HL-60 (cell line): ENCODE measurements around the gene ARHGEF16.

Experiments used
- CTCF ChIP-seq: IDR thresholded peaks from one replicate; pipeline ENCODE4 v1.5.1; 2011; ENCODE audit warnings: low read length, control low read depth, inconsistent platforms; ENCODE audit not compliant: insufficient read depth
- GABPA ChIP-seq: IDR thresholded peaks from 2 replicates; pipeline ENCODE4 v1.6.1; 2012; ENCODE audit warnings: low read depth
- POLR2AphosphoS5 ChIP-seq: IDR thresholded peaks from 2 replicates; pipeline ENCODE4 v1.6.1; 2012; ENCODE audit warnings: low read depth
- REST ChIP-seq: IDR thresholded peaks from 2 replicates; pipeline ENCODE4 v1.6.1; 2012; ENCODE audit warnings: low read depth; ENCODE audit not compliant: insufficient replicate concordance
- SPI1 ChIP-seq: IDR thresholded peaks from 2 replicates; pipeline ENCODE4 v1.6.1; 2012; ENCODE audit warnings: low read depth, mild to moderate bottlenecking, borderline replicate concordance

GRCh38 chr1:3507636-3508275 is 53.3 kb downstream of the ARHGEF16 start:
- TF ChIP-seq CTCF: no peak
- no peak for TF ChIP-seq POLR2AphosphoS5
- TF ChIP-seq GABPA: no peak
- TF ChIP-seq REST: no peak
- no peak for TF ChIP-seq SPI1
